Spleen (tissue), 7 donors: ENCODE data around the gene SEBOX.

Source experiments
- POLR2A ChIP-seq, 3 donors: fragments of 450-650 bp; IDR thresholded peaks; one replicate each; pipeline ENCODE4 v1.5.1; 2017; ENCODE audit warnings: antibody characterized with exemption in 3 of 3, mild to moderate bottlenecking in 1 of 3
- TF ChIP-seq, protein P1 (sequence below), 11 experiments: fragments of 200-600 bp in 7 of 11; fragments of 450-650 bp in 4 of 11; sonication (generic) in 4 of 11; IDR thresholded peaks in 8 of 11; conservative IDR thresholded peaks in 3 of 11; 1 replicate in 7 of 11; 2 replicates in 4 of 11; pipeline versions ENCODE4 v1.4.0 to v1.8.0; 2016 to 2021; ENCODE audit warnings: antibody characterized with exemption in 11 of 11, inconsistent platforms in 4 of 11, mild to moderate bottlenecking in 1 of 11
- donor health status: DM: no; HTN: no; CAD: no; lungs with moderate emphysema.
- donor health status: DM: no; HTN: no; CAD: no.
- donor health status: DM: no; HTN: no; CAD: no.

- TF ChIP-seq, protein P1, sequence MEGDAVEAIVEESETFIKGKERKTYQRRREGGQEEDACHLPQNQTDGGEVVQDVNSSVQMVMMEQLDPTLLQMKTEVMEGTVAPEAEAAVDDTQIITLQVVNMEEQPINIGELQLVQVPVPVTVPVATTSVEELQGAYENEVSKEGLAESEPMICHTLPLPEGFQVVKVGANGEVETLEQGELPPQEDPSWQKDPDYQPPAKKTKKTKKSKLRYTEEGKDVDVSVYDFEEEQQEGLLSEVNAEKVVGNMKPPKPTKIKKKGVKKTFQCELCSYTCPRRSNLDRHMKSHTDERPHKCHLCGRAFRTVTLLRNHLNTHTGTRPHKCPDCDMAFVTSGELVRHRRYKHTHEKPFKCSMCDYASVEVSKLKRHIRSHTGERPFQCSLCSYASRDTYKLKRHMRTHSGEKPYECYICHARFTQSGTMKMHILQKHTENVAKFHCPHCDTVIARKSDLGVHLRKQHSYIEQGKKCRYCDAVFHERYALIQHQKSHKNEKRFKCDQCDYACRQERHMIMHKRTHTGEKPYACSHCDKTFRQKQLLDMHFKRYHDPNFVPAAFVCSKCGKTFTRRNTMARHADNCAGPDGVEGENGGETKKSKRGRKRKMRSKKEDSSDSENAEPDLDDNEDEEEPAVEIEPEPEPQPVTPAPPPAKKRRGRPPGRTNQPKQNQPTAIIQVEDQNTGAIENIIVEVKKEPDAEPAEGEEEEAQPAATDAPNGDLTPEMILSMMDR (IDR thresholded peaks at IDR 0.05 in 8 of 11, conservative IDR thresholded peaks at IDR 0.05 in 3 of 11) = no peak
- TF ChIP-seq POLR2A (IDR thresholded peaks at IDR 0.05) = no peak
Measured at GRCh38 chr17:28364665-28365363, at the start of gene SEBOX.
